Stromal cell of bone marrow (primary cell): Measurements from ENCODE around the gene ZNF705A.
"Not testable (repeated sequence)": the region's sequence is repeated elsewhere in the genome, so short reads cannot be mapped to it uniquely, and the experiment has no call there.

Source experiments
- DNase-seq: peaks from one replicate; pipeline ENCODE4 v3.0.0-alpha.2; 2012; ENCODE audit warnings: low read depth

ZNF705A gene

GRCh38 chr12:8156845-8157244 lies at the start of gene ZNF705A:
ZNF705A (plus strand) TSS chr12:8157015; CDS start chr12:8172626, 15,611 bp downstream.
- no peak for DNase-seq

- peak; percentile 43 for DNase-seq
Observed at GRCh38 chr12:8108808-8109398, 47.9 kb upstream of the ZNF705A start.

GRCh38 chr12:8113117-8113516 lies 43.7 kb upstream of the ZNF705A start:
- not testable (repeated sequence) for DNase-seq

- DNase-seq = no peak
Observed at GRCh38 chr12:8120072-8120713, 36.6 kb upstream of the ZNF705A start.

GRCh38 chr12:8123124-8123912 lies 33.5 kb upstream of the ZNF705A start, which contains the start of gene CLEC4A:
CLEC4A (plus strand) TSS chr12:8123617; CDS start chr12:8123879, 262 bp downstream.
- DNase-seq = no peak

GRCh38 chr12:8127138-8127537 lies 29.7 kb upstream of the ZNF705A start:
- no peak for DNase-seq

- not testable (repeated sequence) for DNase-seq
Observed at GRCh38 chr12:8133636-8134397, 23.0 kb upstream of the ZNF705A start.

GRCh38 chr12:8134398-8134930 lies 22.4 kb upstream of the ZNF705A start:
- DNase-seq = not testable (repeated sequence)

GRCh38 chr12:8141647-8142046 lies 15.2 kb upstream of the ZNF705A start:
- DNase-seq = not testable (repeated sequence)

GRCh38 chr12:8143261-8143660 lies 13.6 kb upstream of the ZNF705A start:
- no peak for DNase-seq

GRCh38 chr12:8145754-8146441 lies 10.9 kb upstream of the ZNF705A start:
- peak; percentile 92 for DNase-seq

GRCh38 chr12:8146442-8146771 lies 10.4 kb upstream of the ZNF705A start:
- DNase-seq = no peak

- no peak for DNase-seq
Observed at GRCh38 chr12:8154526-8154925, 2.3 kb upstream of the ZNF705A start.

- no peak for DNase-seq
Observed at GRCh38 chr12:8156416-8156815, 399 bp upstream of the ZNF705A start.

- DNase-seq = no peak
Observed at GRCh38 chr12:8157484-8158198, 826 bp downstream of the ZNF705A start.

GRCh38 chr12:8172911-8173310 lies 16.1 kb downstream of the ZNF705A start:
- not testable (repeated sequence) for DNase-seq

GRCh38 chr12:8179989-8180585 lies 23.3 kb downstream of the ZNF705A start:
- DNase-seq = peak; percentile 32

- not testable (repeated sequence) for DNase-seq
Observed at GRCh38 chr12:8181271-8181670, 24.5 kb downstream of the ZNF705A start.

- DNase-seq = not testable (repeated sequence)
Observed at GRCh38 chr12:8182923-8183322, 26.1 kb downstream of the ZNF705A start.

- not testable (repeated sequence) for DNase-seq
Observed at GRCh38 chr12:8183346-8183745, 26.5 kb downstream of the ZNF705A start.
